HG03175 (cell line): ENCODE measurements around the gene NNMT.
"Not testable (repeated sequence)": the region's sequence is repeated elsewhere in the genome, so short reads cannot be mapped to it uniquely, and the experiment has no call there.

ENCODE experiments used
- ATAC-seq: cut with Tn5 transposase; IDR thresholded peaks from one replicate; pipeline ENCODE4 v1.9.1; 2021; ENCODE audit warnings: mild to moderate bottlenecking, moderate library complexity; ENCODE audit not compliant: unreplicated experiment

The NNMT gene

GRCh38 chr11:114307524-114308203 lies 11.5 kb downstream of the NNMT start:
- no peak for ATAC-seq

- ATAC-seq, result no peak
Measured at GRCh38 chr11:114308689-114309089, 12.5 kb downstream of the NNMT start.

- no peak for ATAC-seq
Measured at GRCh38 chr11:114309517-114309916, 13.3 kb downstream of the NNMT start.

- ATAC-seq, result no peak
Measured at GRCh38 chr11:114310095-114310494, 13.9 kb downstream of the NNMT start.

GRCh38 chr11:114311946-114312345 lies 15.7 kb downstream of the NNMT start:
- ATAC-seq, result no peak

GRCh38 chr11:114314096-114314495 lies 17.9 kb downstream of the NNMT start:
- no peak for ATAC-seq

- no peak for ATAC-seq
Measured at GRCh38 chr11:114315749-114316368, 19.7 kb downstream of the NNMT start.

- ATAC-seq, result no peak
Measured at GRCh38 chr11:114316980-114317786, 21.0 kb downstream of the NNMT start.

GRCh38 chr11:114317787-114318137 lies 21.6 kb downstream of the NNMT start:
- no peak for ATAC-seq

GRCh38 chr11:114318361-114318760 lies 22.2 kb downstream of the NNMT start:
- no peak for ATAC-seq

GRCh38 chr11:114319716-114320328 lies 23.6 kb downstream of the NNMT start:
- ATAC-seq, result no peak

- no peak for ATAC-seq
Measured at GRCh38 chr11:114321621-114322257, 25.5 kb downstream of the NNMT start.

GRCh38 chr11:114322934-114323333 lies 26.7 kb downstream of the NNMT start:
- ATAC-seq, result no peak

GRCh38 chr11:114326151-114326550 lies 30.0 kb downstream of the NNMT start:
- no peak for ATAC-seq

- no peak for ATAC-seq
Measured at GRCh38 chr11:114326776-114327175, 30.6 kb downstream of the NNMT start.

- no peak for ATAC-seq
Measured at GRCh38 chr11:114330373-114330772, 34.2 kb downstream of the NNMT start.

GRCh38 chr11:114340311-114341131 lies 44.3 kb downstream of the NNMT start:
- ATAC-seq, result peak; percentile 56

- not testable (repeated sequence) for ATAC-seq
Measured at GRCh38 chr11:114341667-114342066, 45.5 kb downstream of the NNMT start.

GRCh38 chr11:114342476-114342875 lies 46.3 kb downstream of the NNMT start:
- ATAC-seq, result no peak

- no peak for ATAC-seq
Measured at GRCh38 chr11:114343020-114343419, 46.8 kb downstream of the NNMT start.
